ENCODE data around the gene STK32C. TPM values are rescaled to one million over a fixed set of nuclear protein-coding genes. Genes with fewer than 3 reads are reported as not detected.
"Not testable (repeated sequence)": the region's sequence is repeated elsewhere in the genome, so short reads cannot be mapped to it uniquely, and the experiment has no call there.

STK32C gene
- total RNA-seq, 2 donors from 2014 or later = 0.78 to 4.0 TPM

DNA sequence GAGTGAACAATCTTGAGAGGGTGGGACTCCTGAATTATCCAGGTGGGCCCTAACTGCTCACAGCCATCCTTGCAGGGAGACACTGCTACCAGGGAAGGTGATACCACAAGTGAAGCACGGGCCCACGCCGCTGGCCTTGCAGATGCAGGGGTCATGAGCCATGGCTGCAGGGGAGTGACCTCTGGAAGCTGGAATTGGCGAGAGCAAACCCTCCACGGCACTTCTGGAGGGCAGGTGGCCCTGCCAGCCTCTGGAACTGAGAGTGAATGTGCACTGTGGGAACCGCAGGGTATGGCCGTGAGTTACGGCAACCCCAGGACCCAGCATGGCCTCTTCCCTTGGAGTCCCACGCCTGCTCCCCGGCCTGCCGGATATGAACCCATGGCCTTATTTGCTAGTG is 37.5 kb downstream of the STK32C start:
- no peak overlapping the region for H3K4me3 ChIP-seq
- H3K4me1 ChIP-seq = peaks cover 8% of the 10 kb centered on the region
- H3K36me3 ChIP-seq (replicated peaks in 1 of 2; ENCODE audit: insufficient read depth in 1 of 2, low read depth in 2 of 2) = no peaks in the 10 kb centered on the region
- WGBS, 2 donors = 85 to 88% methylated on average over 8 to 11 of the region's 11 CpGs
- ATAC-seq (no peak), DNase-seq (no peak)
- no peaks in the 10 kb centered on the region for H3K9me3 ChIP-seq
- intact Hi-C loops (cut with DNase I) = no loop called here
- no peak for TF ChIP-seq CTCF (IDR thresholded peaks at IDR 0.05)
- TF ChIP-seq POLR2A (IDR thresholded peaks at IDR 0.05) = no peak
- H3K27ac ChIP-seq = no peak overlapping the region
- H3K27me3 ChIP-seq = no peaks in the 10 kb centered on the region

DNA sequence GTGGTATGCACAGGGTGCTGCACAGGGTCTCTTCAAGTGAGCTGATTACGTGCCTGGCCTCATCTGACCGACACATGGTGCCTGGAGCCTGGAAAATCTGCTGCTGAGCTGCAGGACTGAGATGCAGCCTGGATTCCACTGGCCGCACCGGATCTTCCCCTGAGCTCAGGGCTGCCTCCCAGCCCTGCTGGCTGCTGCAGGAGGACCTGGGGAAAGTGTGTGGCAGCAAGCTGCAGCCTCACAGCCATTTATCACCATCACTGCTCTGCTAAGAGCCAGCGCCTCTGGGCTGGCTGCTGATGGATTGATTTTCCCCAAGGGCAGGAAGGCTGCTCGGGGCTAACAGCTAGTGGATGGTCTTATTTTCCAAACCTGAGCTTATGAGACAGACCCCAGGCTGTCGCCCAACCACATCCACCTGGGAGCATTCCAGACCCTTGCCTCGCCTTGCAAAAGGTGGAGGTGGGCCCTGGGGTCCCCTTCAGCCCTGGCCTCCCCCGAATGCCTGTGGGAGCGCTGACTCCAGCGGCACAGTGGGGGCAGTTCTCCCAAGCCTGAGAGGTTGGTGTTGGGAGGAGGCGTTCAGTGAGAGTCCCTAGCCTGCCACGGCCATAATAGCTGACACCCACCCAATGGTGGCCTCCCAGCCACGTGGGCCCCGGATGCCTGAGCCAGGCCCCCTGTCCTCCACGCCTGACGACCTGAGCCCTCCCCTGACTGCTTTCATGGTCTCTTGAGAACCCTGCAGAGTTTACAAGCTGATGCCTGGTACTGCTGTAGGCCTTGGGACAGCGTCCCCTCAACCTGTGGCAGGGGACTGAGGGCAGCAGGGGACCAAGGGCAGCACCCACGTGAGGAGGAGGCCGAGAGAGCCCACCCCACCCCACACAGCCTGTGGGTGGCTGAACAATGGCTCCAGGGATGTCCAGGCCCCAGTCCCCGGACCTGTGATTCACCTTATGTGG is 38.2 kb downstream of the STK32C start:
- H3K27ac ChIP-seq = no peak overlapping the region
- peaks cover 11% of the 10 kb centered on the region for H3K4me1 ChIP-seq
- no peaks in the 10 kb centered on the region for H3K36me3 ChIP-seq (replicated peaks in 1 of 2; ENCODE audit: insufficient read depth in 1 of 2, low read depth in 2 of 2)
- ATAC-seq (no peak), DNase-seq (no peak)
- intact Hi-C loops (cut with DNase I) = no loop called here
- no peak for TF ChIP-seq CTCF (IDR thresholded peaks at IDR 0.05)
- TF ChIP-seq POLR2A (IDR thresholded peaks at IDR 0.05) = no peak
- H3K9me3 ChIP-seq = no peaks in the 10 kb centered on the region
- H3K4me3 ChIP-seq = no peak overlapping the region
- WGBS, 2 donors = 57 to 79% methylated on average over 5 to 21 of the region's 21 CpGs
- no peaks in the 10 kb centered on the region for H3K27me3 ChIP-seq

GRCh38 chr10:132267916-132268315 is 39.8 kb downstream of the STK32C start:
- intact Hi-C loops (cut with DNase I); ATAC-seq; H3K27ac ChIP-seq; H3K27me3 ChIP-seq; H3K9me3 ChIP-seq; H3K4me3 ChIP-seq; H3K36me3 ChIP-seq (replicated peaks in 1 of 2; ENCODE audit: insufficient read depth in 1 of 2, low read depth in 2 of 2); DNase-seq: not testable (repeated sequence)
- WGBS, 2 donors = 77 to 82% methylated on average over 7 to 11 of the region's 12 CpGs
- peaks cover 11% of the 10 kb centered on the region for H3K4me1 ChIP-seq

DNA sequence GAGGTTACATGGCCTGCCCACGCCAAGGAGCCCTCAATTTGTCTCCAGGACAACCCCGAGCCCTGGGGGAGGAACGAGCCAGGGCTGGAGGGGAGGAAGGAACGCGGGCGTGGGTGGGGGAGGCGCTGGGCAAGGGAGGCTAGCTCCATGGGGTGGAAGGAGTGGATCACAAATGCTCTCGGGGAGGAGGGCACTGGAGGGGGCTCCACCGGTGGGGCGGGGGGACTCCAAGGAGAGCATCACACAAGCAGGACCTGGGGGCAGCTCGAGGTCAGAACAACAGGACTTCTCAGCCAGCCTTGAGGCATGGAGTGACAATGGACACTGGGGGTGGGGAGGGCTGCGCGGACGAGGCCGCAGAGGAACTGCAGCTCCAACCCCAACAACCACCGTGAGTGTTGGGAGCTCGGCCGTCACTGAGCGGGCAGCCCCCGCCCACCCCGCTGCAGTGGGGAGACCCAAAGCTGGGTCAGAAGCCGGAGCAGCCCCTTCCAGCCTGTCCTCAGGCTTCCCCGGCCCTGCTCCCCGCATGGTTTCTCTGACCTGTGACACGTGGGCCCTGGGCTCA is 41.1 kb downstream of the STK32C start:
- intact Hi-C loops (cut with DNase I) = no loop called here
- H3K4me1 ChIP-seq = peaks cover 11% of the 10 kb centered on the region
- no peak overlapping the region for H3K27ac ChIP-seq
- no peaks in the 10 kb centered on the region for H3K36me3 ChIP-seq (replicated peaks in 1 of 2; ENCODE audit: insufficient read depth in 1 of 2, low read depth in 2 of 2)
- ATAC-seq (no peak), DNase-seq (peak in 2 of 4 donors; percentile 28 to 32)
- TF ChIP-seq CTCF (IDR thresholded peaks at IDR 0.05) = no peak
- TF ChIP-seq POLR2A (IDR thresholded peaks at IDR 0.05) = no peak
- H3K27me3 ChIP-seq = no peaks in the 10 kb centered on the region
- H3K4me3 ChIP-seq = no peak overlapping the region
- no peaks in the 10 kb centered on the region for H3K9me3 ChIP-seq
- 36 to 38% methylated on average over 11 to 24 of the region's 25 CpGs for WGBS, 2 donors

DNA sequence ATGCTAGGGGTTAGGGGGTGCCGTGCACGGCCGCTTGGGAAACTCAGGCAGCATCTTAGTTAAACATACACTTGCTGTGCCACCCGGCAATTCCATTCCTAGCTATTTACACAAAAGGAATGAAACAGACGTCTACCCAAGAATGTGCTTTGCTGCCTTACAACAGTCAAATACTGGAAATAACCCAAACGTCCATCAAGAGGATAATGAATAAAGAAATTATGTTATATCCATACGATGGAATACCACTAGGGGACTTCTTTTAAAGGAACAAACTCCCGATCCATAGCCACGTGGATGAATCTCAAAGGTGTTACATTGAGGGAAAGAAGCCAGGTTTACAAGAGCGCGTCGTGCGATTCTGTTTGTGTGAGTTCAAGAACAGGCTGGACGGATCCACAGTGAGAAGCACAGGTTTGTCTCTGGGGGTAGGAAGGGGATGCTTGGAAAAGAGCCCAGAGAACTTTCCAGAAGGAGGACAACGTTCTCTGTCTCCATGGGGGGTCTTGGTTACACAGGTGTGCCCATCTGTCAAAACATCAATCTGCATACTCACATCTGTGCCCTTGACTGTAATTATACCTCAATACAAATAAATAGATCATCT is 41.8 kb downstream of the STK32C start:
- no peak for TF ChIP-seq POLR2A (IDR thresholded peaks at IDR 0.05)
- TF ChIP-seq CTCF (IDR thresholded peaks at IDR 0.05) = no peak
- Histone ChIP-seq H3K9me3 (no peaks in the 10 kb centered on the region), H3K27me3 (no peaks in the 10 kb centered on the region), H3K4me1 (peaks cover 11% of the 10 kb centered on the region), H3K27ac (no peak overlapping the region), H3K36me3 (replicated peaks in 1 of 2; ENCODE audit: insufficient read depth in 1 of 2, low read depth in 2 of 2) (no peaks in the 10 kb centered on the region), H3K4me3 (no peak overlapping the region)
- DNase-seq (no peak), ATAC-seq (peak; percentile 24)
- WGBS, 2 donors = 18 to 20% methylated on average over 15 of the region's 15 CpGs
- intact Hi-C loops (cut with DNase I) = no loop called here

Data from body of pancreas (tissue), 4 donors.